ENCODE results near the gene PDCD1. TPM values are rescaled to one million over a fixed set of nuclear protein-coding genes. Genes with fewer than 3 reads are reported as not detected.

Gene PDCD1
- total and polyA plus RNA-seq, 2 of the 13 experiments (the other 11 are each of a cell fraction or from before 2014, with no cell fraction given): 0.04 TPM; not detected in 1

GRCh38 chr2:241818229-241818942 lies 40.3 kb downstream of the PDCD1 start:
- ATAC-seq (no peak; the same call in 1 of the 3 replicates), DNase-seq (ENCODE audit: low spot score) (no peak), FAIRE-seq (no peak)
- H3K79me2 ChIP-seq (ENCODE audit: insufficient read depth, low read length): no peaks in the 10 kb centered on the region
- no peaks in the 10 kb centered on the region for H3K9me3 ChIP-seq (ENCODE audit: low read length)
- TSS peak; percentile 86 for BruUV-seq (replicated peaks)
- H3K36me3 ChIP-seq (replicated peaks in 1 of 2; ENCODE audit: control insufficient read depth in 1 of 2, insufficient read depth in 2 of 2, low read length in 2 of 2): peaks cover 1 to 6% of the 10 kb centered on the region in 2 experiments; a peak in 2 of 5 replicates
- H3K9ac ChIP-seq (ENCODE audit: insufficient read depth, low read depth, low read length): peak overlapping the region; percentile 52
- H3K4me2 ChIP-seq (ENCODE audit: low read depth, low read length): peak overlapping the region; percentile 59
- H4K20me1 ChIP-seq (ENCODE audit: insufficient read depth, low read length): no peaks in the 10 kb centered on the region; the same call in 1 of the 2 replicates
- CTCF ChIA-PET (ENCODE audit: low intra/inter-chr PET ratio, low total read pairs): no interaction called here
- intact Hi-C loops (cut with micrococcal nuclease; ENCODE audit: unreplicated experiment) (loop anchor here (1.0 to 2.0 kb wide), 2 partner anchors 9 to 48 kb away; partner anchors contain the start of gene NEU4), in situ Hi-C loops (cut with HindIII; ENCODE audit: extremely low pct_ligation_motif_present, low pct_unique_long_range_greater_than_20kb) (no loop called here)
- peaks cover 0 to 8% of the 10 kb centered on the region in 2 experiments; a peak in 1 of 5 replicates for H3K27me3 ChIP-seq (ENCODE audit: control insufficient read depth in 1 of 2, insufficient read depth in 2 of 2, low read length in 2 of 2)
- peak overlapping the region in 1 of 3 experiments; percentile 38; a peak in 1 of 6 replicates for H3K4me3 ChIP-seq (replicated peaks in 1 of 3; ENCODE audit: insufficient read depth in 1 of 3, low read depth in 2 of 3, low read length in 3 of 3)
- POLR2A ChIA-PET: interaction anchor here (1.6 kb wide), 1 partner anchor 44 kb away, joined by 8 read pairs; no protein-coding TSS in a partner anchor
- H3K27ac ChIP-seq (ENCODE audit: extremely low read length, insufficient read depth, low read length): peak overlapping the region; percentile 59
- H3K4me1 ChIP-seq (ENCODE audit: insufficient read depth, low read length): peaks cover 27% of the 10 kb centered on the region
- WGBS (ENCODE audit: low lambda C conversion rate): 72% methylated on average over 21 of the region's 25 CpGs
- H2AFZ ChIP-seq (ENCODE audit: low read length): no peak overlapping the region
- no peak for TF ChIP-seq ZNF850 (CRISPR knock-in tag; conservative IDR thresholded peaks at IDR 0.05)
- no peak; the same call in 1 of the 2 replicates for TF ChIP-seq FOSL2 (CRISPR knock-in tag; IDR thresholded peaks at IDR 0.05)
- TF ChIP-seq MYNN (CRISPR knock-in tag; IDR thresholded peaks at IDR 0.05; ENCODE audit: low read depth): 0 out of 2 replicates have a peak, but pooled peaks have one; percentile 59
- peak; percentile 42 for TF ChIP-seq SRSF1 (optimal IDR thresholded peaks at IDR 0.05; ENCODE audit: low read depth, low read length)
- no peak for TF ChIP-seq SCMH1 (CRISPR knock-in tag; IDR thresholded peaks at IDR 0.05; ENCODE audit: borderline replicate concordance)
- TF ChIP-seq RFXAP (CRISPR knock-in tag; IDR thresholded peaks at IDR 0.05; ENCODE audit: borderline replicate concordance): no peak
- no peak for TF ChIP-seq TCF7L2 (IDR thresholded peaks at IDR 0.05; ENCODE audit: low read depth, low read length)
- TF ChIP-seq ZNF768 (CRISPR knock-in tag; IDR thresholded peaks at IDR 0.05): 0 out of 2 replicates have a peak, but pooled peaks have one; percentile 27
- no peak; the same call in 1 of the 2 replicates for TF ChIP-seq ZBTB43 (CRISPR knock-in tag; conservative IDR thresholded peaks at IDR 0.05)
- TF ChIP-seq RBFOX2 (IDR thresholded peaks at IDR 0.05; ENCODE audit: low read depth, low read length): peak; percentile 49
- peak; percentile 42; the same call in 1 of the 2 replicates for TF ChIP-seq ZNF766 (CRISPR knock-in tag; IDR thresholded peaks at IDR 0.05; ENCODE audit: borderline replicate concordance)
- TF ChIP-seq MAFK (conservative IDR thresholded peaks at IDR 0.05 in 1 of 2, IDR thresholded peaks at IDR 0.05 in 1 of 2; ENCODE audit: low read length in 2 of 2): no peak
- peak; percentile 12; the same call in 1 of the 2 replicates for TF ChIP-seq DR1 (CRISPR knock-in tag; IDR thresholded peaks at IDR 0.05)
- no peak for TF ChIP-seq NCOA5 (CRISPR knock-in tag; IDR thresholded peaks at IDR 0.05)
- TF ChIP-seq TAF15 (IDR thresholded peaks at IDR 0.05; ENCODE audit: low read depth, low read length, poor library complexity, severe bottlenecking): peak; percentile 26
- no peak for TF ChIP-seq HIC2 (CRISPR knock-in tag; IDR thresholded peaks at IDR 0.05; ENCODE audit: low read depth)
- TF ChIP-seq MAZ (IDR thresholded peaks at IDR 0.05; ENCODE audit: borderline replicate concordance, low read depth, low read length): no peak
- TF ChIP-seq MAZ (CRISPR knock-in tag; IDR thresholded peaks at IDR 0.05; ENCODE audit: low read depth): no peak
- TF ChIP-seq TAF1 (CRISPR knock-in tag; IDR thresholded peaks at IDR 0.05): peak; percentile 18; the same call in 1 of the 2 replicates
- TF ChIP-seq ZBTB34 (CRISPR knock-in tag; IDR thresholded peaks at IDR 0.05): no peak
